ENCODE measurements around the gene ACSL6. TPM values are rescaled to one million over a fixed set of nuclear protein-coding genes. Genes with fewer than 3 reads are reported as not detected.

Gene ACSL6
- total and polyA plus RNA-seq, 8 donors = 0.45 to 1.3 (median 0.96) TPM

DNA sequence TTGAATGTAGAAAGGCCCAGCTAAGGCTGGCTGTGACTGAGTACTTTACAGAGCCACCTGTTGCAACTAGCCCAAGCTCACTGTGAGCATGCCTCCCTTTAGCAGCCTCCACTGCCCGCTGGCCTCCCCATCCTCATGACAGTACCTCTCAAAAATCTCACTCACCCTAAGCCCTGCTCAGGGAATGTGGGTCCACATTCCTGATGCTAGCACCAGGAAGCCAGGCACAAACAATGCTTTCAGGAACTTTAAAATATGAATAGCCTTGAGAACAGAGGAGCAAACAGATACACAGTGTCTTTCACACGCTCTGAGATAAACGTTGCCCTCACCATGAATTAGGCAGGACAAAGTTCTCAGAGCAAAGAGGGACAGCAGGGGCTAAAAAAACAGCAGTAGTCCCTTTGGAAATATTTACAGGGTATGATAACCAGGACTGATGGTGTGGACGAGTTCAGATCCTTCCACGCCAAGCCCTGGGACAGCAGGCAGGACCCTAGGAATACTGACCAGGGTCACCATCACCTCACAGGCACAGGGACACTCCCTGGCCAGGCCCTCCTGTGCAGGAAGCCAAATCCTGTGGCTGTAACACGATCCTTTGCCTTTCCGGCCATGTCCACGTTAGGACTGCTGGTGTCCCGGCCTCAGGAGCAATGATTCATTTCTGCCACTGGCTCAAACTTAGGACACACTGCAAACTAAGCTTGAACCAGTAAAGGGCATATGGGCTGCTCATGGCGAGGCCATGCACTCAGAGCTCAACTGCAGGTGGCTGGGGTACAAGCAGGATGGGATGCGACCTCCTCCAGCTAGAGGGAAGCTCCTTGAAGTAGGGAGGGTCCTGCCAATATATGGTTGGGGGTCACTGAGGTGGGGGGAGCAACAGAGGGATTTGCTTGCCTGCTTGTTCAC, 9.6 kb downstream of the ACSL6 start:
- no peak overlapping the region for H3K27ac ChIP-seq
- H3K27me3 ChIP-seq = no peaks in the 10 kb centered on the region
- ATAC-seq (no peak), DNase-seq (no peak)
- H3K36me3 ChIP-seq = no peaks in the 10 kb centered on the region
- no peaks in the 10 kb centered on the region for H3K4me1 ChIP-seq
- intact Hi-C loops (cut with DNase I) = loop anchor here in 1 of 2 donors (10.0 kb wide), 1 partner anchor 197 kb away; no protein-coding TSS in a partner anchor
- no peaks in the 10 kb centered on the region for H3K9me3 ChIP-seq
- no peak for TF ChIP-seq CTCF (IDR thresholded peaks at IDR 0.05)
- no peak overlapping the region for H3K4me3 ChIP-seq

- no peak for ATAC-seq
- Histone ChIP-seq H3K27me3 (no peaks in the 10 kb centered on the region), H3K4me1 (no peaks in the 10 kb centered on the region), H3K9me3 (no peaks in the 10 kb centered on the region), H3K4me3 (no peak overlapping the region), H3K27ac (no peak overlapping the region), H3K36me3 (no peaks in the 10 kb centered on the region)
- no peak for TF ChIP-seq CTCF (IDR thresholded peaks at IDR 0.05)
- DNase-seq = no peak
- intact Hi-C loops (cut with DNase I) = loop anchor here in 1 of 2 donors (10.0 kb wide), 1 partner anchor 196 kb away; no protein-coding TSS in a partner anchor
These were observed 10.6 kb downstream of the ACSL6 start for GRCh38 chr5:132000677-132001453.

DNA sequence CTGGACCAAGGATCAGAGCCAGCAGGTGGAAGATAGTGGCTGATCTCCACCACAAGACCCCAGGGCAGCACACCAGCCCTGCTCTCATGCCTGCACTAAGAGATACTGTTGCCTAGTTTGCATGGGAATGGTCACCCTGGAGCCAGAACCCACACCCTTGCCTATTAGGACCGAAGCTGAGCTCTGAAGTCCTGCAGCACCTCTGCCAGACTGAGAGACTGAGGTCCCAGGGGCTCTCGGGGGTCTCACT, 11.3 kb downstream of the ACSL6 start:
- Histone ChIP-seq H3K4me1 (no peaks in the 10 kb centered on the region), H3K27ac (no peak overlapping the region), H3K4me3 (no peak overlapping the region), H3K27me3 (no peaks in the 10 kb centered on the region), H3K9me3 (no peaks in the 10 kb centered on the region), H3K36me3 (no peaks in the 10 kb centered on the region)
- TF ChIP-seq CTCF (IDR thresholded peaks at IDR 0.05) = no peak
- intact Hi-C loops (cut with DNase I) = loop anchor here in 1 of 2 donors (10.0 kb wide), 1 partner anchor 195 kb away; no protein-coding TSS in a partner anchor
- DNase-seq = no peak
- no peak for ATAC-seq

DNA sequence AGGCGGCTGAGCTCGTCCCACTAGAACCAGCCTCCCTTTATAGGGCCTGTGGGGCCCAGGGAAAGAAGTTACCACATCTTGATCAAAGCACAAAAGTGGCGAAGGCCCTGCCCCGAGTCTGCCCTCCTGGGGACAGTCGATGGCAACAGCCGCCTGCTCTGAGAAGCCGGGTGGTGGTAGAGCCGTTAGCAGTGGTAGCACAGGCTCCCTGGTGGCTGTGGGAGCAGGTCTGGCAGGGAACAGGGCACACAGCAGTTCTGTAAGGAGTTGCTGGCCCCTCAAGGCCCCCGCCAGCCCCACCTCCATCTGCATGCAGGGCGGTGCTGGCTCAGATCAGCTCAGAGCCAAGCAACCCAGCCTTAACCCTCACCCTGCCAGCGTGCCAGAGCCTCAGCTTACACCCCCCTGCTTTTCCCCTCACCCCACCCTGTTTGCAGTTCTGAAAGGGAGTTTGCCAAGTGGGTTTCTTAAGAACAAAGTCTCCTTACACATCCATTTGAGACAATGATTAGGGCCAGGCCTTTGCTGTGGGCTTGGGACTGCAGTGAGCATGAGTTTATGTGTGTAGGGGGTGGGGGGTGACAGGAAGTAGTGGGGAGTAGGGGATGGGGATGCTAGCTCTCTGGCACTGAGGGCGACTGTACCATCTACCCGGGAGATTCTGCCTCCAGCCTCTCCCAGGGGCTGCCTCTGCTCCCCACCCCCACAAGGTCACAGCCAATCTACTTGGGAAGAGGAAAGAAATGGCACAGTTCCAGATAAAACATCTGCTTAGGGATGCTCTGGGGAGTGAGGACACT, 11.8 kb downstream of the ACSL6 start:
- DNase-seq (no peak), ATAC-seq (no peak)
- Histone ChIP-seq H3K9me3 (no peaks in the 10 kb centered on the region), H3K4me1 (no peaks in the 10 kb centered on the region), H3K4me3 (no peak overlapping the region), H3K36me3 (no peaks in the 10 kb centered on the region), H3K27me3 (no peaks in the 10 kb centered on the region), H3K27ac (no peak overlapping the region)
- no peak for TF ChIP-seq CTCF (IDR thresholded peaks at IDR 0.05)
- intact Hi-C loops (cut with DNase I) = loop anchor here in 1 of 2 donors (10.0 kb wide), 2 partner anchors 195 to 575 kb away; no protein-coding TSS in a partner anchor
